ENCODE data around the gene SLC16A9.

The SLC16A9 gene

DNA sequence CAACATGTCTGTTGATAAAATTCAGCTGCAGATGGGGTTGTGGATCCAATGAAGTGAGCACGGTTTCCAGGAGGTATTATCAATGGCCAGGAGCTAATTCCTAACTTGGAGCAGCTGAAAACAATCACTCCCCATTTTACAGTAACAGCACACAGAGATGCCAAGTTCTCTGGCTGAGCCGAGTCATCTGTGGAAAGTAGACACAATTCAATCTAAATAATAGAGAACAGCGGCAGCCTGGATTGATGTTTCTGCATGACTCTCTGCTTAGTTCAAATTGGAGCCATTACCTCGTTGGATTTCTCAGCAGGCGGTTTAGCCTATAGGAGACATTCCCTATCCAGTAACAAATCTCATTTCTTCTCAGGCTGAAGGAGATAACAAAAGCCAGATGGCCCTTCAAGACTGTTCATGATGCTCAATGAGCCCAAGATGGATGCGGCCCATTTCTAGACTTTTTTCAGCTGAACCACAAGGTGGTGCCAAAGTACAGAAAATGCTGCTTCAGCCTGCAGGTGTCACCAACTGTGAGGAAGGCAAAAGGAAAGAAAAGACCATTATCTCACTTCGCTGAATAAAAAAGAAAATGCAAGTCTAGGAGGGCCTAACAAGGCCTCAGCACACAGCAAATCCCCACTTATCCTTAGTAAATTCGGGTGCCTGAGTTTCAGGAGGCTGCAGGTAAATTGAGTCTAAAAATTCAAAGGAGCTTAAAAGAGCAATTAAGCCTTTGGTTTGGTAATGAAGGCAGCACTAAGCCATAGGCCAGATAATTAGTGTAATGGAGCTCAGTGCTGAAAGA, 83.7 kb downstream of the SLC16A9 start:
- DNase-seq, result peak in 1 of 2 donors; percentile 60

DNA sequence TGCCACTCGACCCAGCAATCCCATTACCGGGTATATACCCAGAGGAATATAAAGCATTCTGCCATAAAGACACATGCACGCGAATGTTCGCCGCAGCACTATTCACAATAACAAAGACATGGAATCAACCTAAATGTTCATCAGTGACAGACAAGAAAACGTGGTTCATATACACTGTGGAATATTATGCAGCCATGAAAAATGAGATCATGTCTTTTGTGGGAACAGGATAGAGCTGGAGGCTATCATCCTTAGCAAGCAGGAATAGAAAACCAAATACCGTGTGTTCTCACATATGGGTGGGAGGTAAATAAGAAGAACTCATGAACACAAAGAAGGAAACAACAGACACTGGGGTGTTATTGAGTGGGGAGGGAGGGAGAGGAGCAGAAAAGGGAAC, 84.7 kb downstream of the SLC16A9 start:
- DNase-seq, result no peak

DNA sequence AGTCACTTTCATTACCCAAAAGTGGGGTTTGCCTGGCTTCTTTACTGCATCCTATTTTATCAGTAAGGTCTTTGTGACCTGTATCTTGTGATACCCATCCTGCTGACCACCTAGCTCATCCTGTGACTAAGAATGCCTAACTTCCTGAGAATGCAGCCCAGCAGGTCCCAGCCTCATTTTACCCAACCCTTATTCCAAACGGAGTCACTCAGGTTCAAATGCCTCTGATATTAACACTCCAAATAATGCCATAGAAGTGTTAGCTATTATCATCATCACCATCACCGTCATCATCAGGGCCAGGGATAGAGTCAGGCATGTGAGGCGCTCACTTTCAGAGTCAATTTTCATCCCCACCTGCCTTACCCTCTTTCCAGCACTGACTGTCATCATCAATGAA, 85.5 kb downstream of the SLC16A9 start:
- DNase-seq, result no peak

DNA sequence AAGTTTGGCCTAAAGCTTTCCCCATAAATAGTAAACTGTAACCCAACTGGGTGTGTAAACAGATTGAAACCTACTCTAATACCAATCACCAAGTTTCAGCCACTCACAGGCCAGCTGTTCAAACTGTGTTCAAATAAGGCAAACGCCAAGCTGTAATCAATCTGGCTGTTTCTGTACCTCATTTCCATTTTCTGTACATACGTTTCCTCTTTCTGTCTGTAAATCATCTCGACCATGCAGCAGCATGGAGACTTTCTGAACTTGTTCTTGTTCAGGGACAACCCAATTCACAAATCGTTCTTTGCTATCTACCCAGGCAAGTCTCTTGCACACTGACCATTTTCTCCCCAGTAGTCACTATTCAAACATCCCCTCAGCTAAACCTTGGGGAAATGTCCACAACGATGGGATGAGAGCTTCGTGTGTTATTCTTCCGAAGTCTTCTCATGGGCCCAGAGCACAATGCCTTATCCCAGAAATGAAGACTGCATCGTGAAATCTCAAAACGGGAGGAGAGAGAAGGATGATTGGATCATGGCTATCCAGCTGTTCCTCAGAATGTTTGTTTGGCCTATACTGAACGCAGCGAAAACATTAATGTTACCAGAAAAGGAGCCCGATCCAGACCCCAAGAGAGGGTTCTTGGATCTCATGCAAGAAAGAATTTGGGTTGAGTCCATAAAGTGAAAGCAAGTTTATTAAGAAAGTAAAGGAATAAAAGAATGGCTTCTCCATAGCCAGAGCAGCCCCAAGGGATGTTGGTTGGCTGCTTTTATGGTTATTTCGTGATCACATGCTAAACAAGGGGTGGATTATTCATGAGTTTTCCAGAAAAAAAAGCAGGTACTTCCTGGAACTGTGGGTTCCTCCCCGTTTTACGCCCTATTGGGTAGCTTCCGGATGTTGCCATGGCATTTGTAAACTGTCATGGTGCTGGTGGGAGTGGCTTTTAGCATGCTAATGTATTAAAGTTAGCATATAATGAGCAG, 86.2 kb downstream of the SLC16A9 start:
- no peak for DNase-seq

DNA sequence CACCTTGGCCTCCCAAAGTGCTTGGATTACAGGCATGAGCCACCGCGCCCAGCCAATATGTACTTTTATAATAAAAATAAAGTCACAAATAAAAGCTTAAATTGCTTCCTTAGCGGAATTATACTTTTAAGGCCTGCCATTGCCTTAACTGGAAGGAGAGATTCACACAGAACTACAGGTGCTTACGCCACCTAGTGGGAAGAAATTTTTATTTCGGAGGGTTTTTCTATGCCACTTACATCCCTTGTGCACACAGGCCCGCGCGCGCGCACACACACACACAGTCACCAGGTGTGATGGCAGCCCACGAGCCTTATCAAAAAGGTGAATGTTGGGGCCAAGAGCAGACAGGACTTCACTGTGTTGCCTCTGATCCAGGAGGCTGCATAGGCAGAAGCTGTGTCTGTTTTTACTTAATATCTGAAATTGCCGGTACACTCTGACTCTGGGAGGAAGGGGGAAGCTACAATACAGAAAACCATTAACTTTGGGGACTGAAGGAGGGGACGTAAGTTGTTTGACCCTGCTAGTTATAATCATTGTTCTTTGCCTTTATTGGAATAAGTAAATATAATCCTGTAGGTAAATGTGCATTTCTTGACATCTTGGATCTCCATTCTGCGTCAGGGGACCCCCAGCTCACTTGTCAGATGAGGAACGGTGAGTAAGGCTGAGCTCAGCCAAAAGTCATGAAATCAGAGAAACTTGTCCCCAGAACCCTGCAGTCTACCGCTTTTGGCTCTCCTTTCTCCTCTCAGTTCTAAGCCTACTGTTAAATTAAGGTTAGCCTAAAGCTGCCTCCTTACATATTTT, 87.1 kb downstream of the SLC16A9 start:
- peak in 1 of 2 donors; percentile 22 for DNase-seq

DNA sequence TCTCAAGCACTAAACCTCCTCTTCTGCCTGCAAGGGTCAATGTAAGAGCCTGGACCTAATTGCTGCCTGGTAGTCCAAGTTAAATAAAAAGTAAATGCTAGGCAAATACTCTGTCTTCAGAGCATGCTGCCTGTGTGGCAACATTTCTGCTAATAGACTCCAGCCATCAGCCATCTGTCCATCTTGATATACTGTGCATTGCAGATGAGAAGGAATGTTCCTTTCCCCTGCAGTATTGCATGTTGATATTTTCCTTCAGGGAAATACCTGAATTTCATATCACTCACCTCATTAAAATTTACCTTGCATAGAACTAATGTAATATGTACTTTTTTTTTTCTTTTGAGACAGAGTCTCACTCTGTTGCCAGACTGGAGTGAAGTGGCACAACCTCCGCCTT, 87.9 kb downstream of the SLC16A9 start:
- DNase-seq, result no peak

DNA sequence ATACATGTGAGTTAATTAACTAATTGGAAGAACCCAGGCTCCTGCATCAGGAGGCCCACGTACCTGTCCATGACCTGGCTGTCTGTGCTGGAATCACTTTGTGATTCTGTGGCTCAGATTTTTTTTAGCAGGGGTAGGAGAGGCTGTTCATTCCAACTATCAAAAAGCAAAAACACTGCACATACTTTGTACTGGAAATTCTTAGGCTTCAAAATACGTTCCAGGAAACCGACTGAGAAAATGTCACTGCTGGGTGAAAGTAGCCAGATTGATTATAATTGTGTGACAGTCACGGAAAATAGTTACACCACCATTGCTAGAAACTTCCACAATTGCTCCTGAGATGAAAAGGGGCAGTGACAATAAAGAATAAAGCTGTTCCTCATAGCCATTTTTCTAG, 91.0 kb downstream of the SLC16A9 start:
- DNase-seq, result no peak

DNA sequence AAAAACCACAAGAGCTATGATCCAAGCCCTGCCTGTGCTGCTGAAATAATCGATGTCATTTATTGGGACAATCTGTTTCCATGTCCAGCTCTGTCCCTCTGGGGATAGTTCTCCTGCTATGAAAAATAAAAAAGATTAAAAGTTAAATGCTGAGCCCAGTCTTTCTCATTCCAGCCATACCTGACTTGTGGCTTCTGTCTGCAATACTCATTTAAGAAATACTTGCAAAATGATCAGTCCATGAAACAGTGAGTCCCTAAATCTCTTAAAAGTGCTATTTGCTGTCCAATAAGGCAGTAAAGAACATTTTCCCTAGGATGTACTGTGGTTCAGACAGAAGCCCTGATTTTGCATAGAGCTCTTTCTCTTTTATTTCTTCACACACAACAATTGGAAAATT, 91.7 kb downstream of the SLC16A9 start:
- DNase-seq, result no peak

DNA sequence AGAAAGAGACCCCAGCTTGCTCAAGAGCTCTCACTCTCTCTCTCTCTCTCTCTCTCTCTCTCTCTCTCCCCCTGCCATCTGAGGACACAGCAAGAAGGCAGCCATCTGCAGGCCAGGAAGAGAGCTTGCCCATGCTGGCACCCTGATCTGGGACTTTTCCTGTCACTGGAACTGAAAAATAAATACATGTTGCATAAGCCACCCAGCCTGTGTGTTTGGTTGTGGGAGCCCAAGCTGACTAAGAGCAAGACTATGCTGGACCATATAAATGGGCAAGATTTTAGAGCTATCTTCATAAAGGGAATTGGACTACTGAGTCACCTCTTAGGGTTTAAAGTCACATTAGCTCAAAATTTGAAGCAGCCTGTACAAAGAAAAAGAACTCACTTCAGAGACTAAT, 98.6 kb downstream of the SLC16A9 start:
- no peak for DNase-seq

DNA sequence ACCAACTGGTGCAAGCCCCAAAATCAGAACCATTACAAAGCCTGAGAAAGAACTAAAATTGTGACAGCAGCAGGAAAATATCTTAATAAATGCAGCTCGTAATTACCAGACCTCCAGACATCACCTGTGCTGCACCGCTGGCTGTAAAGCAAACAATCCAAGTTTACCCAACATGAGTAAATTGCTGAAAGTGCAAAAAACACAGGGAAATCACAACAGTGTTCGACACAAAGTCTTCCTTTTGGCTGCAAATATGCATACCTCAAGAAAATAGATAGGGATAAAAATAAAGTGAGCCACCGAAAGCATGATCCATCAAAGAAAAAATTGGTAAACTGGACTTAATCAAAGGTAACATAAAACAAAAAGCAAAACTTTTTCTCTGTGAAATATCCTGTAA, 101.7 kb downstream of the SLC16A9 start:
- no peak for DNase-seq

DNA sequence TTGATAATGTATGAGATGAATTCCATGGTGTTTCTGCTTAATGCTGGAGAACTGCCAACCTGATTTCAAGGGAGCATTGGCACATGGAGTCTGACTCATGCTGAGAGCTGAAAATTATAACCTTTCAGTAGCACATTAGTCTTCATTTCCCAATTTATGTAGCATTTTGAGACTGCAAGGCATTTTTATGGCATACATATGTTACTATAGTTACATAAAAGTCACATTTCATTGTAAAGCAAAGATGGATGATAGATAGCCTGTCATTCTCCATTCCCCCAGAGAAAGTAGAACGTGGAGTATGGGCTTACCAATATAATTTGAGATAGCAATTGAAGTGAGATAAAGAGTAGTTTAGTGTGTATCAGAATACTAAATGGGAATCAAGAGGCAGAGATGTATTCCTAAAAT, 103.1 kb downstream of the SLC16A9 start:
- no peak for DNase-seq

DNA sequence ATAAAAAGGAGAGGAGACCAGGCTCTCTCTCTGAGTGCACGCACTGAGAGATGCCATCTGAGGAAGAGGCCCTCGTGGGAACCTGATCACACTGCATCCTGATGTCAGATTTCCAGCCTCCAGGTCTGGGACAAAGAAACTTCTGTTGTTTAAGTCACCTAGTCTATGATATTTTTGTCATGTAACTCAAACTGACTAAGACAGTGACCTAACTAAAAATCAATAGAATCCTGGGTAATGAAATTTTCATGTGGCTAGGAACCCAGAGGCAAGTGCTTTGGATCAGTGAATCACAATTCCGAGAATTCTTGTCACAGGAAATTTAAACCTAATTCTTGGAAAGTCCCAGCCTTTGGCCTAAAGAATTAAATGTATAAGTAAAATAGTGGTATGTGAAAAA, 107.7 kb downstream of the SLC16A9 start:
- no peak for DNase-seq
